Jurkat, Clone E6-1 (cell line): ENCODE data around the gene CD1B.
"Not testable (repeated sequence)": the region's sequence is repeated elsewhere in the genome, so short reads cannot be mapped to it uniquely, and the experiment has no call there.

ENCODE experiments used
- DNase-seq: peaks from one replicate; pipeline ENCODE4 v3.0.0-alpha.2; 2011; ENCODE audit warnings: low read depth, low spot score
- H3K4me3 ChIP-seq: 2 replicates; pipeline ENCODE4 v1.5.1; 2011; ENCODE audit warnings: mild to moderate bottlenecking, low read length, control low read depth, moderate library complexity

Gene CD1B

GRCh38 chr1:158330391-158331105, 783 bp downstream of the CD1B start:
- DNase-seq: peak; percentile 54
- H3K4me3 ChIP-seq: peak overlapping the region; percentile 29

GRCh38 chr1:158329733-158330132, 1.6 kb downstream of the CD1B start:
- peak overlapping the region; percentile 14 for H3K4me3 ChIP-seq
- DNase-seq: peak; percentile 90

- DNase-seq: no peak
- peak overlapping the region; percentile 14 for H3K4me3 ChIP-seq
These were observed 2.0 kb downstream of the CD1B start for GRCh38 chr1:158329300-158329699.

GRCh38 chr1:158328426-158328825, 2.9 kb downstream of the CD1B start:
- DNase-seq: no peak
- H3K4me3 ChIP-seq: no peak overlapping the region

- H3K4me3 ChIP-seq: no peak overlapping the region
- no peak for DNase-seq
These were observed 3.9 kb downstream of the CD1B start for GRCh38 chr1:158327481-158327880.

GRCh38 chr1:158324395-158324794, 6.9 kb downstream of the CD1B start:
- H3K4me3 ChIP-seq: no peak overlapping the region
- no peak for DNase-seq

- H3K4me3 ChIP-seq: no peak overlapping the region
- DNase-seq: no peak
These were observed 7.5 kb downstream of the CD1B start for GRCh38 chr1:158323866-158324265.

GRCh38 chr1:158311066-158311465, 20.3 kb downstream of the CD1B start:
- no peak overlapping the region for H3K4me3 ChIP-seq
- no peak for DNase-seq

GRCh38 chr1:158310623-158311022, 20.7 kb downstream of the CD1B start:
- DNase-seq: no peak
- H3K4me3 ChIP-seq: no peak overlapping the region

- no peak for DNase-seq
- no peak overlapping the region for H3K4me3 ChIP-seq
These were observed 35.5 kb downstream of the CD1B start for GRCh38 chr1:158295791-158296190.

GRCh38 chr1:158290321-158290844, 40.9 kb downstream of the CD1B start:
- DNase-seq: peak; percentile 78
- peak overlapping the region; percentile 47 for H3K4me3 ChIP-seq

GRCh38 chr1:158289811-158290210, 41.5 kb downstream of the CD1B start, which contains the start of gene CD1C:
Gene CD1C (plus strand): TSS chr1:158289923. CDS start chr1:158290065, 142 bp downstream.
- peak; percentile 66 for DNase-seq
- H3K4me3 ChIP-seq: peak within 1 kb of the TSS; percentile 47

- H3K4me3 ChIP-seq: peak overlapping the region; percentile 39; the same call in 1 of the 2 replicates
- peak; percentile 88 for DNase-seq
These were observed 44.4 kb downstream of the CD1B start for GRCh38 chr1:158286941-158287346.

GRCh38 chr1:158286487-158286886, 44.8 kb downstream of the CD1B start:
- no peak for DNase-seq
- peak overlapping the region; percentile 39 for H3K4me3 ChIP-seq

GRCh38 chr1:158285756-158286241, 45.5 kb downstream of the CD1B start:
- H3K4me3 ChIP-seq: peak overlapping the region; percentile 39

GRCh38 chr1:158283965-158284364, 47.4 kb downstream of the CD1B start:
- no peak overlapping the region for H3K4me3 ChIP-seq
- DNase-seq: peak; percentile 57

More at GRCh38 chr1:158285756-158286241, 45.5 kb downstream of the CD1B start:
- DNase-seq: peak; percentile 88

- DNase-seq: peak; percentile 66
- H3K4me3 ChIP-seq: not testable (repeated sequence)
These were observed 48.9 kb downstream of the CD1B start for GRCh38 chr1:158282421-158282820.
